Fibroblast of villous mesenchyme (primary cell): Measurements from ENCODE around the gene PDF. TPM values are rescaled to one million over a fixed set of nuclear protein-coding genes. Genes with fewer than 3 reads are reported as not detected.
A peak's percentile ranks its signal among the peaks of the same experiment; 100 is the strongest.

Experiments
- DNase-seq: peaks from one replicate; pipeline ENCODE4 v3.0.0-alpha.2; 2010; ENCODE audit warnings: low read depth
- H3K4me3 ChIP-seq: 2 replicates; pipeline ENCODE4 v1.5.1; 2011; ENCODE audit warnings: low read depth, mild to moderate bottlenecking, low read length
- CTCF ChIP-seq: IDR thresholded peaks from 2 replicates; pipeline ENCODE4 v1.5.1; 2012; ENCODE audit warnings: low read depth, mild to moderate bottlenecking, low read length; ENCODE audit not compliant: insufficient read depth
- total RNA-seq: library from RNA; depleted of rRNA; stranded (reverse); fragments of >200 nt; gene quantifications from 2 replicates; pipeline ENCODE4 v1.2.3, GENCODE V29; 2012

Gene PDF
- total RNA-seq, 1 donor = 11.7 TPM

- DNase-seq = peak; percentile 99
- peak; percentile 84 for TF ChIP-seq CTCF
- peak within 1 kb of the TSS; percentile 94 for H3K4me3 ChIP-seq
Observed at GRCh38 chr16:69339289-69340094, 9.1 kb upstream of the PDF start, which contains the start of the genes COG8 and NIP7. Gene COG8, minus strand, starts transcription at chr16:69339564. Its CDS starts 12 bp downstream, at chr16:69339552. Gene NIP7, plus strand, starts transcription at chr16:69339772. Its CDS starts 58 bp downstream, at chr16:69339830.

GRCh38 chr16:69338557-69339288, 8.3 kb upstream of the PDF start:
- peak overlapping the region; percentile 94 for H3K4me3 ChIP-seq
- no peak for DNase-seq
- TF ChIP-seq CTCF = no peak

GRCh38 chr16:69334696-69335095, 4.3 kb upstream of the PDF start:
- no peak for TF ChIP-seq CTCF
- DNase-seq = no peak
- H3K4me3 ChIP-seq = no peak overlapping the region

GRCh38 chr16:69329369-69330285, 761 bp downstream of the PDF start:
- DNase-seq = no peak
- no peak for TF ChIP-seq CTCF
- H3K4me3 ChIP-seq = peak overlapping the region; percentile 74

GRCh38 chr16:69328854-69329316, 1.5 kb downstream of the PDF start:
- no peak for TF ChIP-seq CTCF
- peak; percentile 34 for DNase-seq
- H3K4me3 ChIP-seq = peak overlapping the region; percentile 74

GRCh38 chr16:69327585-69328310, 2.6 kb downstream of the PDF start:
- no peak for TF ChIP-seq CTCF
- no peak overlapping the region for H3K4me3 ChIP-seq
- DNase-seq = no peak
